ENCODE measurements around the gene FBXL7.

- no peak for TF ChIP-seq POLR2A (IDR thresholded peaks at IDR 0.05)
- TF ChIP-seq, protein P1, sequence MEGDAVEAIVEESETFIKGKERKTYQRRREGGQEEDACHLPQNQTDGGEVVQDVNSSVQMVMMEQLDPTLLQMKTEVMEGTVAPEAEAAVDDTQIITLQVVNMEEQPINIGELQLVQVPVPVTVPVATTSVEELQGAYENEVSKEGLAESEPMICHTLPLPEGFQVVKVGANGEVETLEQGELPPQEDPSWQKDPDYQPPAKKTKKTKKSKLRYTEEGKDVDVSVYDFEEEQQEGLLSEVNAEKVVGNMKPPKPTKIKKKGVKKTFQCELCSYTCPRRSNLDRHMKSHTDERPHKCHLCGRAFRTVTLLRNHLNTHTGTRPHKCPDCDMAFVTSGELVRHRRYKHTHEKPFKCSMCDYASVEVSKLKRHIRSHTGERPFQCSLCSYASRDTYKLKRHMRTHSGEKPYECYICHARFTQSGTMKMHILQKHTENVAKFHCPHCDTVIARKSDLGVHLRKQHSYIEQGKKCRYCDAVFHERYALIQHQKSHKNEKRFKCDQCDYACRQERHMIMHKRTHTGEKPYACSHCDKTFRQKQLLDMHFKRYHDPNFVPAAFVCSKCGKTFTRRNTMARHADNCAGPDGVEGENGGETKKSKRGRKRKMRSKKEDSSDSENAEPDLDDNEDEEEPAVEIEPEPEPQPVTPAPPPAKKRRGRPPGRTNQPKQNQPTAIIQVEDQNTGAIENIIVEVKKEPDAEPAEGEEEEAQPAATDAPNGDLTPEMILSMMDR (IDR thresholded peaks at IDR 0.05 in 8 of 11, conservative IDR thresholded peaks at IDR 0.05 in 3 of 11) = no peak
- no peak for TF ChIP-seq POLR2AphosphoS5 (IDR thresholded peaks at IDR 0.05)
These were observed 74.9 kb downstream of the FBXL7 start for GRCh38 chr5:15574806-15575325.

All from spleen (tissue), 7 donors.